ENCODE measurements around the gene GSTP1. TPM values are rescaled to one million over a fixed set of nuclear protein-coding genes. Genes with fewer than 3 reads are reported as not detected.

GSTP1 gene
- total and polyA plus RNA-seq, 2 of the 8 experiments (the other 6 are each of a cell fraction or from before 2014, with no cell fraction given), result 1,454 to 3,329 TPM

DNA sequence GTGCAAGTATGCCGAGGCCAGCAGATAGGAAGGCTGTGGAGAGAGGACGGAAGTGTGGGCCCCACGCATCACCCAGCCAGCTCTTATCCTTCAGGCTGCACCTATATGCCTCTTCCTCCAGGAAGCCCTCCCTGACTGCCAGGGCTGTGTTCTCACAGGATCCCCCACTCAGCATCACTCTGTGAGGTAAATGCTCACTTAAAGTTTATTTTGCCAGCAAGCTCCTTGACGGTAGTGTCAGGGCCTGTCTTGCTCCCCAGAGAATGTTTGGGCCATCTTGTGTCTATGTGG, 51.6 kb downstream of the GSTP1 start:
- Histone ChIP-seq H2BK12ac (ENCODE audit: low read depth, low read length) (no peak overlapping the region), H3K79me2 (ENCODE audit: control insufficient read depth in 1 of 2, insufficient read depth in 2 of 2, low read length in 2 of 2) (no peaks in the 10 kb centered on the region), H4K91ac (replicated peaks; ENCODE audit: insufficient read length, low read length) (no peak overlapping the region), H3K4me2 (ENCODE audit: insufficient read depth in 1 of 2, low read depth in 2 of 2, low read length in 2 of 2) (no peak overlapping the region), H3K27ac (ENCODE audit: low read depth, low read length) (no peak overlapping the region), H2BK15ac (ENCODE audit: low read length) (no peak overlapping the region), H3K9ac (replicated peaks in 1 of 4; ENCODE audit: extremely low read depth in 1 of 4, low read depth in 3 of 4, low read length in 3 of 4) (no peak overlapping the region), H3K56ac (replicated peaks; ENCODE audit: insufficient read length, low read depth, low read length) (no peak overlapping the region), H4K8ac (ENCODE audit: extremely low read depth, insufficient read depth, low read length) (no peak overlapping the region), H3K36me3 (ENCODE audit: control insufficient read depth in 2 of 4, insufficient read depth in 4 of 4, low read length in 3 of 4) (no peaks in the 10 kb centered on the region), H3K79me1 (ENCODE audit: low read depth, low read length) (no peaks in the 10 kb centered on the region), H2BK5ac (ENCODE audit: low read depth, low read length) (no peak overlapping the region), H2BK120ac (replicated peaks; ENCODE audit: low read depth, low read length) (no peak overlapping the region), H3K27me3 (replicated peaks in 1 of 4; ENCODE audit: control insufficient read depth in 3 of 4, extremely low read depth in 1 of 4, insufficient read depth in 3 of 4, low read length in 3 of 4) (peaks cover 1 to 13% (median 7%) of the 10 kb centered on the region in 4 experiments; a peak in 6 of 7 replicates), H3K23me2 (ENCODE audit: low read depth, low read length) (peaks cover 2% of the 10 kb centered on the region), H3K4me3 (ENCODE audit: extremely low read depth in 1 of 4, insufficient read depth in 2 of 4, low read depth in 3 of 4, low read length in 4 of 4) (no peak overlapping the region), H4K5ac (ENCODE audit: insufficient read length, low read depth, low read length) (no peak overlapping the region), H3K9me3 (ENCODE audit: insufficient read depth in 2 of 2, low read depth in 1 of 2, low read length in 1 of 2) (peaks cover 1 to 2% of the 10 kb centered on the region in 2 experiments; a peak in 3 of 4 replicates), H2BK20ac (ENCODE audit: low read length) (no peak overlapping the region), H3K14ac (ENCODE audit: insufficient read length) (no peak overlapping the region), H2AK5ac (ENCODE audit: low read depth, low read length) (no peak overlapping the region), H3K4ac (replicated peaks; ENCODE audit: insufficient read length, low read depth, low read length) (no peak overlapping the region), H3K23ac (ENCODE audit: insufficient read length) (no peak overlapping the region), H4K20me1 (replicated peaks in 1 of 2; ENCODE audit: control insufficient read depth in 1 of 2, insufficient read depth in 2 of 2, low read length in 2 of 2) (no peaks in the 10 kb centered on the region), H3K18ac (ENCODE audit: extremely low read depth, low read length) (no peak overlapping the region), H3K4me1 (replicated peaks in 1 of 4; ENCODE audit: control insufficient read depth in 3 of 4, insufficient read depth in 4 of 4, low read length in 3 of 4) (peaks cover 0 to 20% (median 12%) of the 10 kb centered on the region in 4 experiments; a peak in 4 of 7 replicates), H2AFZ (ENCODE audit: low read length) (no peak overlapping the region)
- DNase-seq (ENCODE audit: low read depth in 1 of 2, low spot score in 2 of 2), result no peak
- ChIA-PET POLR2A (ENCODE audit: partially characterized antibody) (interaction anchor here (11.7 kb wide), 1 partner anchor 18 kb away, joined by 194 read pairs; no protein-coding TSS in a partner anchor), CTCF (ENCODE audit: partially characterized antibody) (interaction anchor here (0.8 to 10.1 kb wide), 9 partner anchors 11 to 79 kb away, joined by 3 to 117 read pairs (median 3); no protein-coding TSS in a partner anchor)
- WGBS, 2 experiments (ENCODE audit: extremely low coverage in 1 of 2, insufficient coverage in 1 of 2, insufficient read length in 1 of 2, insufficient replicate concordance in 2 of 2, low coverage in 1 of 2, low lambda C conversion rate in 2 of 2, missing lambda C conversion rate in 1 of 2), result 82% methylated on average over 4 of the region's 4 CpGs; no CpG with 5 or more reads in 1 of the 2 experiments
- TF ChIP-seq JUND (IDR thresholded peaks at IDR 0.05; ENCODE audit: low read length), result no peak
- TF ChIP-seq POLR2A (IDR thresholded peaks at IDR 0.05; ENCODE audit: control extremely low read depth in 1 of 2, low read depth in 2 of 2, low read length in 2 of 2), result no peak
- no peak for TF ChIP-seq CBX5 (IDR thresholded peaks at IDR 0.05; ENCODE audit: low read depth, low read length)
- FAIRE-seq, result no peak

Small RNAs within 50 kb of the gene (small RNA-seq; reads per million reads assigned to genes)
- not detected for gene AP003385.3 (ENCODE audit: insufficient read depth)

Other genes starting within 250 kb of the GSTP1 start
- 18.5 and 21.2 TPM in 2 replicates for gene POLD4, start 230.3 kb upstream of the GSTP1 start, total RNA-seq (2021; fragmentation: NEBNext Ultra II Directional; extraction: Animal tissue kit (Norgen Biotek cat#: 25700))
- 46.7 and 72.0 TPM in 2 replicates for gene POLD4, start 230.3 kb upstream of the GSTP1 start, polyA plus RNA-seq (2011; rRNA removed)
- gene CLCF1, start 210.2 kb upstream of the GSTP1 start, total RNA-seq (2021; fragmentation: NEBNext Ultra II Directional; extraction: Animal tissue kit (Norgen Biotek cat#: 25700)), result 0.32 and 0.57 TPM in 2 replicates
- 1.2 and 2.6 TPM in 2 replicates for gene CLCF1, start 210.2 kb upstream of the GSTP1 start, polyA plus RNA-seq (2011; rRNA removed)
- 20.8 and 22.2 TPM in 2 replicates for gene RAD9A, start 191.8 kb upstream of the GSTP1 start, total RNA-seq (2021; fragmentation: NEBNext Ultra II Directional; extraction: Animal tissue kit (Norgen Biotek cat#: 25700))
- 25.5 and 29.6 TPM in 2 replicates for gene RAD9A, start 191.8 kb upstream of the GSTP1 start, polyA plus RNA-seq (2011; rRNA removed)
- 198 and 210 TPM in 2 replicates for gene PPP1CA, start 182.0 kb upstream of the GSTP1 start, total RNA-seq (2021; fragmentation: NEBNext Ultra II Directional; extraction: Animal tissue kit (Norgen Biotek cat#: 25700))
- 359 and 430 TPM in 2 replicates for gene PPP1CA, start 182.0 kb upstream of the GSTP1 start, polyA plus RNA-seq (2011; rRNA removed)
- 0.69 TPM in 1 of 2 replicates, not detected in the other for gene TBC1D10C, start 179.7 kb upstream of the GSTP1 start, total RNA-seq (2021; fragmentation: NEBNext Ultra II Directional; extraction: Animal tissue kit (Norgen Biotek cat#: 25700))
- 0.27 and 0.35 TPM in 2 replicates for gene TBC1D10C, start 179.7 kb upstream of the GSTP1 start, polyA plus RNA-seq (2011; rRNA removed)
- 0.61 and 1.1 TPM in 2 replicates for gene CARNS1, start 168.1 kb upstream of the GSTP1 start, total RNA-seq (2021; fragmentation: NEBNext Ultra II Directional; extraction: Animal tissue kit (Norgen Biotek cat#: 25700))
- 0.82 and 0.96 TPM in 2 replicates for gene CARNS1, start 168.1 kb upstream of the GSTP1 start, polyA plus RNA-seq (2011; rRNA removed)
- 41.0 and 43.9 TPM in 2 replicates for gene RPS6KB2, start 155.3 kb upstream of the GSTP1 start, total RNA-seq (2021; fragmentation: NEBNext Ultra II Directional; extraction: Animal tissue kit (Norgen Biotek cat#: 25700))
- gene RPS6KB2, start 155.3 kb upstream of the GSTP1 start, polyA plus RNA-seq (2011; rRNA removed), result 47.1 and 58.6 TPM in 2 replicates
- gene PTPRCAP, start 146.1 kb upstream of the GSTP1 start, total RNA-seq (2021; fragmentation: NEBNext Ultra II Directional; extraction: Animal tissue kit (Norgen Biotek cat#: 25700)), result 0.78 and 1.4 TPM in 2 replicates
- gene PTPRCAP, start 146.1 kb upstream of the GSTP1 start, polyA plus RNA-seq (2011; rRNA removed), result 6.7 and 9.5 TPM in 2 replicates
- 77.1 and 84.3 TPM in 2 replicates for gene CORO1B, start 140.3 kb upstream of the GSTP1 start, total RNA-seq (2021; fragmentation: NEBNext Ultra II Directional; extraction: Animal tissue kit (Norgen Biotek cat#: 25700))
- 131 and 148 TPM in 2 replicates for gene CORO1B, start 140.3 kb upstream of the GSTP1 start, polyA plus RNA-seq (2011; rRNA removed)
- not detected in 2 replicates for gene GPR152, start 131.1 kb upstream of the GSTP1 start, total RNA-seq (2021; fragmentation: NEBNext Ultra II Directional; extraction: Animal tissue kit (Norgen Biotek cat#: 25700))
- not detected in 2 replicates for gene GPR152, start 131.1 kb upstream of the GSTP1 start, polyA plus RNA-seq (2011; rRNA removed)
- gene CABP4, start 128.5 kb upstream of the GSTP1 start, total RNA-seq (2021; fragmentation: NEBNext Ultra II Directional; extraction: Animal tissue kit (Norgen Biotek cat#: 25700)), result not detected in 2 replicates
- 0.03 TPM in 1 of 2 replicates, not detected in the other for gene CABP4, start 128.5 kb upstream of the GSTP1 start, polyA plus RNA-seq (2011; rRNA removed)
- gene TMEM134, start 114.6 kb upstream of the GSTP1 start, total RNA-seq (2021; fragmentation: NEBNext Ultra II Directional; extraction: Animal tissue kit (Norgen Biotek cat#: 25700)), result 32.4 and 33.5 TPM in 2 replicates
- gene TMEM134, start 114.6 kb upstream of the GSTP1 start, polyA plus RNA-seq (2011; rRNA removed), result 229 and 268 TPM in 2 replicates
- 28.8 and 29.8 TPM in 2 replicates for gene AIP, start 100.8 kb upstream of the GSTP1 start, total RNA-seq (2021; fragmentation: NEBNext Ultra II Directional; extraction: Animal tissue kit (Norgen Biotek cat#: 25700))
- 54.4 and 68.6 TPM in 2 replicates for gene AIP, start 100.8 kb upstream of the GSTP1 start, polyA plus RNA-seq (2011; rRNA removed)
- gene PITPNM1, start 78.4 kb upstream of the GSTP1 start, total RNA-seq (2021; fragmentation: NEBNext Ultra II Directional; extraction: Animal tissue kit (Norgen Biotek cat#: 25700)), result 52.7 and 55.0 TPM in 2 replicates
- 27.2 and 45.1 TPM in 2 replicates for gene PITPNM1, start 78.4 kb upstream of the GSTP1 start, polyA plus RNA-seq (2011; rRNA removed)
- 47.3 and 49.6 TPM in 2 replicates for gene CDK2AP2, start 75.7 kb upstream of the GSTP1 start, total RNA-seq (2021; fragmentation: NEBNext Ultra II Directional; extraction: Animal tissue kit (Norgen Biotek cat#: 25700))
- gene CDK2AP2, start 75.7 kb upstream of the GSTP1 start, polyA plus RNA-seq (2011; rRNA removed), result 65.1 and 89.6 TPM in 2 replicates
- not detected in 2 replicates for gene CABP2, start 60.4 kb upstream of the GSTP1 start, total RNA-seq (2021; fragmentation: NEBNext Ultra II Directional; extraction: Animal tissue kit (Norgen Biotek cat#: 25700))
- gene CABP2, start 60.4 kb upstream of the GSTP1 start, polyA plus RNA-seq (2011; rRNA removed), result not detected in 2 replicates
- 131 TPM in 2 replicates for gene NDUFV1, start 23.1 kb downstream of the GSTP1 start, total RNA-seq (2021; fragmentation: NEBNext Ultra II Directional; extraction: Animal tissue kit (Norgen Biotek cat#: 25700))
- 125 and 192 TPM in 2 replicates for gene NDUFV1, start 23.1 kb downstream of the GSTP1 start, polyA plus RNA-seq (2011; rRNA removed)
- gene NUDT8, start 46.1 kb downstream of the GSTP1 start, total RNA-seq (2021; fragmentation: NEBNext Ultra II Directional; extraction: Animal tissue kit (Norgen Biotek cat#: 25700)), result 8.3 and 8.9 TPM in 2 replicates
- 7.2 and 11.0 TPM in 2 replicates for gene NUDT8, start 46.1 kb downstream of the GSTP1 start, polyA plus RNA-seq (2011; rRNA removed)
- gene TBX10, start 56.0 kb downstream of the GSTP1 start, total RNA-seq (2021; fragmentation: NEBNext Ultra II Directional; extraction: Animal tissue kit (Norgen Biotek cat#: 25700)), result not detected in 2 replicates
- gene TBX10, start 56.0 kb downstream of the GSTP1 start, polyA plus RNA-seq (2011; rRNA removed), result 0.09 and 0.17 TPM in 2 replicates
- not detected in 2 replicates for gene ACY3, start 66.9 kb downstream of the GSTP1 start, total RNA-seq (2021; fragmentation: NEBNext Ultra II Directional; extraction: Animal tissue kit (Norgen Biotek cat#: 25700))
- 0.08 and 0.24 TPM in 2 replicates for gene ACY3, start 66.9 kb downstream of the GSTP1 start, polyA plus RNA-seq (2011; rRNA removed)
- not detected in 2 replicates for gene ALDH3B2, start 90.8 kb downstream of the GSTP1 start, total RNA-seq (2021; fragmentation: NEBNext Ultra II Directional; extraction: Animal tissue kit (Norgen Biotek cat#: 25700))
- gene ALDH3B2, start 90.8 kb downstream of the GSTP1 start, polyA plus RNA-seq (2011; rRNA removed), result not detected in 2 replicates